HepG2 (cell line): Measurements from ENCODE around the gene NNMT. TPM values are rescaled to one million over a fixed set of nuclear protein-coding genes. Genes with fewer than 3 reads are reported as not detected.

ENCODE experiments used
- ATAC-seq: fragments of 200-7000 bp; cut with Tn5 transposase; 3 replicates; pipeline ENCODE4 v1.9.1; 2020; ENCODE audit warnings: mild to moderate bottlenecking, moderate library complexity
- BruUV-seq: library from RNA; stranded (reverse); fragments of 400-500 nt; replicated peaks from 2 replicates; lab custom pipeline; 2021; lab: Mats Ljungman, UMichigan
- CTCF ChIA-PET: fragments of 300-600 bp; formaldehyde crosslinking; extraction: SDS; loops from one replicate; lab custom pipeline; 2021; ENCODE audit warnings: low total read pairs, inconsistent platforms, low intra/inter-chr PET ratio; lab: Yijun Ruan, JAX
- POLR2A ChIA-PET: fragments of 350-600 bp; sonication (Branson Sonifier 250); formaldehyde crosslinking; loops from one replicate; lab custom pipeline; 2020; ENCODE audit warnings: antibody characterized with exemption, inconsistent platforms; lab: Yijun Ruan, JAX
- DNase-seq: peaks from one replicate; pipeline ENCODE4 v3.0.0-alpha.2; 2015; ENCODE audit warnings: low spot score
- FAIRE-seq: peaks from 3 replicates; lab custom pipeline; 2011; peaks lifted over from hg19 to GRCh38; lab: Jason Lieb, UNC
- H2AFZ ChIP-seq: one replicate; pipeline ENCODE4 v1.6.1; 2011; ENCODE audit warnings: low read length, inconsistent platforms
- H3K27ac ChIP-seq: fragments of 300-600 bp; 3 replicates; pipeline ENCODE4 v1.8.0; 2011; ENCODE audit warnings: mixed run types, mild to moderate bottlenecking, mixed read lengths, low read length, inconsistent platforms; ENCODE audit not compliant: insufficient read depth; ENCODE audit errors: extremely low read length
- H3K27me3 ChIP-seq, 2 experiments: fragments of 200-600 bp in 1 of 2; 2 replicates in 1 of 2; 3 replicates in 1 of 2; pipeline versions ENCODE4 v1.6.0 to v1.8.0; 2011; ENCODE audit warnings: low read length in 2 of 2, mild to moderate bottlenecking in 2 of 2, moderate library complexity in 2 of 2, inconsistent platforms in 1 of 2; ENCODE audit not compliant: insufficient read depth in 2 of 2, control insufficient read depth in 1 of 2
- H3K36me3 ChIP-seq, 2 experiments: fragments of 200-600 bp in 1 of 2; replicated peaks in 1 of 2; 2 replicates in 1 of 2; 3 replicates in 1 of 2; pipeline versions ENCODE4 v1.5.1 to v1.8.0; 2011; ENCODE audit warnings: low read length in 2 of 2, inconsistent platforms in 1 of 2; ENCODE audit not compliant: insufficient read depth in 2 of 2, control insufficient read depth in 1 of 2
- H3K4me1 ChIP-seq: 2 replicates; pipeline ENCODE4 v1.5.1; 2012; ENCODE audit warnings: low read length, inconsistent platforms; ENCODE audit not compliant: insufficient read depth
- H3K4me2 ChIP-seq: 2 replicates; pipeline ENCODE4 v1.6.0; 2011; ENCODE audit warnings: low read depth, low read length, inconsistent platforms
- H3K4me3 ChIP-seq, 3 experiments: fragments of 200-600 bp in 1 of 3; sonication (generic), shearing (Covaris generic) in 1 of 3; replicated peaks in 1 of 3; 2 replicates each; pipeline ENCODE4 v1.5.1; 2011 to 2016; ENCODE audit warnings: low read length in 3 of 3, inconsistent platforms in 2 of 3, low read depth in 2 of 3, mild to moderate bottlenecking in 2 of 3, control low read depth in 1 of 3, mixed read lengths in 1 of 3; ENCODE audit not compliant: insufficient read depth in 1 of 3
- H3K79me2 ChIP-seq: one replicate; pipeline ENCODE4 v1.6.1; 2011; ENCODE audit warnings: low read length, inconsistent platforms; ENCODE audit not compliant: insufficient read depth
- H3K9ac ChIP-seq: 2 replicates; pipeline ENCODE4 v1.6.0; 2011; ENCODE audit warnings: mild to moderate bottlenecking, low read depth, low read length, inconsistent platforms; ENCODE audit not compliant: insufficient read depth
- H3K9me3 ChIP-seq: 2 replicates; pipeline ENCODE4 v1.5.1; 2012; ENCODE audit warnings: mild to moderate bottlenecking, low read length
- H4K20me1 ChIP-seq: 2 replicates; pipeline ENCODE4 v1.6.0; 2011; ENCODE audit warnings: inconsistent platforms, mild to moderate bottlenecking, low read length, moderate library complexity; ENCODE audit not compliant: insufficient read depth
- FOXP4 ChIP-seq: sonication (generic); formaldehyde crosslinking; IDR thresholded peaks from 2 replicates; pipeline ENCODE4 v1.4.0; 2020; ENCODE audit warnings: missing genetic modification reagents
- IRF1 ChIP-seq: sonication (generic); formaldehyde crosslinking; IDR thresholded peaks from 2 replicates; pipeline ENCODE4 v1.4.0; 2020; ENCODE audit warnings: low read depth, mild to moderate bottlenecking, missing genetic modification reagents
- NFE2 ChIP-seq: sonication (generic); formaldehyde crosslinking; IDR thresholded peaks from 2 replicates; pipeline ENCODE4 v1.4.0; 2020; ENCODE audit warnings: missing genetic modification reagents
- POGK ChIP-seq: sonication (generic); formaldehyde crosslinking; conservative IDR thresholded peaks from 2 replicates; pipeline ENCODE4 v1.8.0; 2022; ENCODE audit warnings: mild to moderate bottlenecking, moderate library complexity, missing genetic modification reagents
- SMAD9 ChIP-seq: sonication (generic); formaldehyde crosslinking; IDR thresholded peaks from 2 replicates; pipeline ENCODE4 v1.5.1; 2020; ENCODE audit warnings: mild to moderate bottlenecking, missing genetic modification reagents
- SP4 ChIP-seq: sonication (generic); formaldehyde crosslinking; IDR thresholded peaks from 2 replicates; pipeline ENCODE4 v1.8.1; 2023; ENCODE audit warnings: mild to moderate bottlenecking, missing genetic modification reagents
- ZBTB42 ChIP-seq: sonication (generic); formaldehyde crosslinking; IDR thresholded peaks from 2 replicates; pipeline ENCODE4 v1.5.0; 2020; ENCODE audit warnings: mild to moderate bottlenecking, missing genetic modification reagents
- ZKSCAN8 ChIP-seq: IDR thresholded peaks from 2 replicates; pipeline ENCODE4 v1.6.1; 2016; ENCODE audit warnings: borderline replicate concordance, missing genetic modification reagents, missing compliant biosample characterization
- ZNF331 ChIP-seq: sonication (generic); formaldehyde crosslinking; IDR thresholded peaks from 2 replicates; pipeline ENCODE4 v1.4.0; 2020; ENCODE audit warnings: missing genetic modification reagents
- WGBS: methylation state at CpG from one replicate; pipeline ENCODE4 v1.1.6; 2017; ENCODE audit warnings: low lambda C conversion rate; 5-methylcytosine and 5-hydroxymethylcytosine counted together
- in situ Hi-C: cut with HindIII; loops from 2 replicates; pipeline ENCODE4 v1.10.0; 2017; ENCODE audit warnings: low pct_unique_long_range_greater_than_20kb; ENCODE audit not compliant: extremely low pct_ligation_motif_present
- intact Hi-C: fragments of 100-400 bp; cut with micrococcal nuclease; formaldehyde crosslinking; loops from one replicate; pipeline ENCODE4 v1.10.0; 2022; ENCODE audit not compliant: unreplicated experiment
- polyA plus RNA-seq, 8 experiments: library from polyadenylated mRNA; depleted of rRNA in 3 of 8; stranded (reverse) in 7 of 8; unstranded in 1 of 8; fragments of >200 nt; fragmentation: Illumina TruSeq in 4 of 8; extraction: Trizol in 4 of 8; gene quantifications; 2 replicates each; pipeline versions ENCODE4 v1.2.1 to v1.2.3, GENCODE V29; 2011 to 2016; ENCODE audit warnings: low read depth in 4 of 8, missing spikeins in 1 of 8, mixed read lengths in 1 of 8; ENCODE audit not compliant: insufficient read depth in 1 of 8
- total RNA-seq, 5 experiments: library from RNA; depleted of rRNA; stranded (reverse); fragments of >200 nt; fragmentation: Illumina TruSeq; extraction: Trizol; gene quantifications; 2 replicates each; pipeline ENCODE4 v1.2.3, GENCODE V29; 2016; ENCODE audit warnings: low read depth in 1 of 5

NNMT gene
- total and polyA plus RNA-seq, 2 of the 13 experiments (the other 11 are each of a cell fraction or from before 2014, with no cell fraction given): 0.13 TPM; not detected in 1

GRCh38 chr11:114260077-114260476, 36.1 kb upstream of the NNMT start:
- CTCF ChIA-PET: interaction anchor here (1.9 to 4.1 kb wide), 3 partner anchors 224 to 364 kb away, joined by 9 to 46 read pairs (median 34); no protein-coding TSS in a partner anchor
- no peaks in the 10 kb centered on the region for H4K20me1 ChIP-seq
- no peak for DNase-seq
- no peak overlapping the region for H3K27ac ChIP-seq
- H3K27me3 ChIP-seq: peaks cover 4 to 27% of the 10 kb centered on the region in 2 experiments; a peak in 3 of 5 replicates
- no peaks in the 10 kb centered on the region for H3K36me3 ChIP-seq
- intact Hi-C loops: loop anchor here (10.0 kb wide), 1 partner anchor 75 kb away; no protein-coding TSS in a partner anchor
- TF ChIP-seq SMAD9: no peak
- no peak for TF ChIP-seq POGK (CRISPR knock-in tag)
- no peak for TF ChIP-seq IRF1 (CRISPR knock-in tag)
- no peak for TF ChIP-seq ZBTB42
- TF ChIP-seq SP4 (CRISPR knock-in tag): no peak
- TF ChIP-seq ZKSCAN8 (CRISPR knock-in tag): no peak
- no peak for TF ChIP-seq NFE2
- no peak for TF ChIP-seq ZNF331
- TF ChIP-seq FOXP4: no peak
- TF ChIP-seq, all 625 proteins: peak for 0
- H3K79me2 ChIP-seq: no peaks in the 10 kb centered on the region
- H3K9me3 ChIP-seq: no peaks in the 10 kb centered on the region
- 67% methylated on average over 3 of the region's 6 CpGs for WGBS
- no peak overlapping the region for H3K4me2 ChIP-seq
- POLR2A ChIA-PET: no interaction called here
- no peak overlapping the region for H3K9ac ChIP-seq
- ATAC-seq (no peak), FAIRE-seq (no peak)
- no peak overlapping the region for H2AFZ ChIP-seq
- no peak overlapping the region for H3K4me3 ChIP-seq
- H3K4me1 ChIP-seq: peaks cover 16% of the 10 kb centered on the region
- in situ Hi-C loops: loop anchor here (5.0 to 25.0 kb wide), 4 partner anchors 223 to 448 kb away; no protein-coding TSS in a partner anchor
- BruUV-seq: no TSS peak
